GM21390 (cell line): Measurements from ENCODE around the gene RNF26.

ENCODE experiments used
- ATAC-seq: cut with Tn5 transposase; IDR thresholded peaks from one replicate; pipeline ENCODE4 v1.9.1; 2021; ENCODE audit not compliant: unreplicated experiment

The RNF26 gene

GRCh38 chr11:119350302-119350701 lies 16.0 kb downstream of the RNF26 start:
- ATAC-seq = no peak

GRCh38 chr11:119351232-119351631 lies 16.9 kb downstream of the RNF26 start:
- no peak for ATAC-seq

- no peak for ATAC-seq
Measured at GRCh38 chr11:119352857-119353260, 18.5 kb downstream of the RNF26 start.

GRCh38 chr11:119355091-119355843 lies 20.9 kb downstream of the RNF26 start:
- ATAC-seq = no peak

GRCh38 chr11:119356349-119357031 lies 22.2 kb downstream of the RNF26 start:
- peak; percentile 74 for ATAC-seq

GRCh38 chr11:119357074-119357473 lies 22.7 kb downstream of the RNF26 start:
- no peak for ATAC-seq

GRCh38 chr11:119359365-119360214 lies 25.3 kb downstream of the RNF26 start:
- ATAC-seq = no peak

GRCh38 chr11:119361056-119361787 lies 26.9 kb downstream of the RNF26 start:
- ATAC-seq = no peak

- no peak for ATAC-seq
Measured at GRCh38 chr11:119361941-119362725, 27.8 kb downstream of the RNF26 start.

GRCh38 chr11:119362741-119363080 lies 28.4 kb downstream of the RNF26 start:
- no peak for ATAC-seq

- no peak for ATAC-seq
Measured at GRCh38 chr11:119363081-119363850, 28.9 kb downstream of the RNF26 start.

- ATAC-seq = no peak
Measured at GRCh38 chr11:119363851-119364590, 29.7 kb downstream of the RNF26 start.

- no peak for ATAC-seq
Measured at GRCh38 chr11:119365071-119365591, 30.8 kb downstream of the RNF26 start.

GRCh38 chr11:119366690-119367620 lies 32.6 kb downstream of the RNF26 start:
- no peak for ATAC-seq

- ATAC-seq = no peak
Measured at GRCh38 chr11:119367661-119368120, 33.4 kb downstream of the RNF26 start.

- no peak for ATAC-seq
Measured at GRCh38 chr11:119368121-119369034, 34.1 kb downstream of the RNF26 start.
